K562 (cell line): ENCODE measurements around the gene PPP1CA. TPM values are rescaled to one million over a fixed set of nuclear protein-coding genes. Genes with fewer than 3 reads are reported as not detected.

Experiments used
- ARNT ChIP-seq, 2 experiments: fragments of 450-650 bp; IDR thresholded peaks; 2 replicates each; pipeline ENCODE4 v1.6.1; 2016; ENCODE audit warnings: mild to moderate bottlenecking in 1 of 2
- BRD4 ChIP-seq: fragments of 200-600 bp; sonication (generic); IDR thresholded peaks from 2 replicates; pipeline ENCODE4 v1.6.1; 2017; ENCODE audit warnings: inconsistent platforms
- CTCFL ChIP-seq: IDR thresholded peaks from 2 replicates; pipeline ENCODE4 v1.6.1; 2011; ENCODE audit warnings: borderline replicate concordance, low read depth, mild to moderate bottlenecking, moderate library complexity, low read length; ENCODE audit not compliant: insufficient read depth, poor library complexity, severe bottlenecking
- EP400 ChIP-seq: fragments of 450-650 bp; IDR thresholded peaks from 2 replicates; pipeline ENCODE4 v1.6.1; 2017; ENCODE audit warnings: antibody characterized with exemption, mild to moderate bottlenecking, moderate library complexity
- HDAC1 ChIP-seq, 2 experiments: fragments of 450-650 bp; IDR thresholded peaks; 2 replicates each; pipeline ENCODE4 v1.6.1; 2016 to 2017; ENCODE audit warnings: inconsistent platforms in 1 of 2, mild to moderate bottlenecking in 1 of 2, moderate library complexity in 1 of 2
- MAFF ChIP-seq: IDR thresholded peaks from 2 replicates; pipeline ENCODE4 v1.6.1; 2012; ENCODE audit warnings: low read length, improper control_type of control experiment
- MBD1 ChIP-seq: fragments of 250-450 bp; sonication (Bioruptor Pico); IDR thresholded peaks from 2 replicates; pipeline ENCODE4 v1.8.0; 2022; ENCODE audit warnings: inconsistent platforms
- NELFE ChIP-seq: IDR thresholded peaks from 2 replicates; pipeline ENCODE4 v1.6.1; 2011; ENCODE audit warnings: mild to moderate bottlenecking; ENCODE audit not compliant: insufficient read depth, insufficient read length
- PRMT5 ChIP-seq: sonication (generic); formaldehyde crosslinking; IDR thresholded peaks from 2 replicates; pipeline ENCODE4 v1.5.0; 2020; ENCODE audit warnings: missing genetic modification reagents
- RAD51 ChIP-seq: fragments of 450-650 bp; IDR thresholded peaks from 2 replicates; pipeline ENCODE4 v1.7.1; 2016; ENCODE audit warnings: low read depth, mild to moderate bottlenecking, borderline replicate concordance
- TAF7 ChIP-seq: fragments of 450-650 bp; IDR thresholded peaks from 2 replicates; pipeline ENCODE4 v1.6.1; 2016; ENCODE audit warnings: missing genetic modification characterization, missing compliant biosample characterization
- TFAM ChIP-seq: fragments of 250-450 bp; sonication (Bioruptor Pico); conservative IDR thresholded peaks from 2 replicates; pipeline ENCODE4 v1.5.0; 2021; ENCODE audit warnings: mild to moderate bottlenecking, moderate library complexity
- THRAP3 ChIP-seq: fragments of 450-650 bp; IDR thresholded peaks from 2 replicates; pipeline ENCODE4 v1.6.1; 2016; ENCODE audit warnings: mild to moderate bottlenecking, inconsistent platforms, borderline replicate concordance
- TRIM24 ChIP-seq, 2 experiments: fragments of 450-650 bp; IDR thresholded peaks; 2 replicates each; pipeline ENCODE4 v1.6.1; 2016
- ZFX ChIP-seq: sonication (generic); formaldehyde crosslinking; IDR thresholded peaks from 2 replicates; pipeline ENCODE4 v1.8.0; 2022; ENCODE audit warnings: mild to moderate bottlenecking, missing genetic modification reagents, moderate library complexity
- ZNF668 ChIP-seq: fragments of 250-450 bp; sonication (Bioruptor Pico); IDR thresholded peaks from 2 replicates; pipeline ENCODE4 v1.8.0; 2022; ENCODE audit warnings: mild to moderate bottlenecking, inconsistent platforms
- polyA plus RNA-seq, 8 experiments: library from polyadenylated mRNA; depleted of rRNA in 4 of 8; stranded (reverse) in 5 of 8; unstranded in 3 of 8; fragments of >200 nt; fragmentation: Nextera tagmentation in 2 of 8; fragmentation: Illumina TruSeq in 1 of 8; extraction: Ambion mirVana in 2 of 8; extraction: Trizol in 1 of 8; gene quantifications; 2 replicates each; pipeline versions ENCODE4 v1.2.1 to v1.2.3, GENCODE V29; 2011 to 2014; ENCODE audit warnings: inconsistent platforms in 1 of 8, missing spikeins in 1 of 8
- total RNA-seq, 7 experiments: library from RNA; depleted of rRNA in 6 of 7; stranded (reverse); fragments of >200 nt in 6 of 7; fragmentation: Illumina TruSeq in 2 of 7; extraction: Trizol in 2 of 7; gene quantifications; 2 replicates each; pipeline versions ENCODE4 v1.2.1 to v1.2.3, GENCODE V29; 2011 to 2021; ENCODE audit warnings: low replicate concordance in 1 of 7
- TF ChIP-seq, protein P1 (sequence below): fragments of 450-650 bp; IDR thresholded peaks from 2 replicates; pipeline ENCODE4 v1.7.1; 2018; ENCODE audit warnings: mild to moderate bottlenecking, low read depth; ENCODE audit not compliant: partially characterized antibody
- TF ChIP-seq, protein P2 (sequence below): fragments of 450-650 bp; formaldehyde crosslinking; IDR thresholded peaks from 2 replicates; pipeline ENCODE4 v1.4.0; 2022; ENCODE audit warnings: missing genetic modification characterization
- TF ChIP-seq, protein P3 (sequence below): fragments of 450-650 bp; IDR thresholded peaks from one replicate; pipeline ENCODE4 v1.6.1; 2018; ENCODE audit warnings: mild to moderate bottlenecking, moderate library complexity; ENCODE audit not compliant: partially characterized antibody

Gene PPP1CA
- total and polyA plus RNA-seq, 9 of the 15 experiments (the other 6 are each of a cell fraction or from before 2014, with no cell fraction given): 18.2 to 242 (median 188) TPM

DNA sequence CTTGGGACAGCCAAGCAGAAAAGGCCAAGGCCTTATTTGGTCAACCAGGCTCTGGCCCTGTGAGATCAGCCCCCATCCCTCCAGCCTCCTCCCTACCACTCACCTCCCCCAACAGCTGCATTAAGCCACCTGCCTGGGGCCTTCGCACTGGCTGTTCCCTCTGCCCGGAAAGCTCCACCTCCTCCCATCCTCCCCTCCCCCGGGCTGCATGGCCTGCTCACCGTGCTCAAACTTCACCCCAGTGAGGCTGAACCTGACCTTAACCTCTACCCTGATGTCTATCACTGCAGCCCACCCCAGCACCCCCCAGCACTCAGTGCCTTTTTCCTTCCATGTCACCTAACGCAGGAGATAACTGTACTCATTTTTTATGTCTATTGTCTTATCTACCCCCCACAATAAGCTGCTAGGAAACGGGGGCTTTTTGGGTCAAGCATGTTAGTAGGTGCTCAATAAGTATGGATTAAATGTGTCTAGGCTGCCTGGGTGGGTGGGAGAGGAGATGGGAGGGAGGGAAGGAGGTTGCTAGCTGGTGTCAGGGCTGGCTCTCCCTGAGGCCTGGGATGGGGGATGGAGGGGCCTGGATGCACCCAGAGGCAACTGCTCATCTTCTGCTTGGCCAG is 34.9 kb upstream of the PPP1CA start (continued):
- TF ChIP-seq HDAC1 (IDR thresholded peaks at IDR 0.05) (peak in 1 of 2 experiments; percentile 64; a peak in 1 of 4 replicates), MBD1 (no peak), MAFF (no peak), PRMT5 (no peak), ZFX (peak; percentile 40; the same call in 1 of the 2 replicates), RAD51 (no peak), ZNF668 (CRISPR knock-in tag) (no peak), BRD4 (no peak), CTCFL (no peak), TAF7 (no peak), TFAM (CRISPR knock-in tag) (no peak), EP400 (no peak; the same call in 1 of the 2 replicates), ARNT (IDR thresholded peaks at IDR 0.05) (peak; percentile 55 to 60; a peak in 2 of 4 replicates), THRAP3 (0 out of 2 replicates have a peak, but pooled peaks have one; percentile 34), TRIM24 (IDR thresholded peaks at IDR 0.05) (peak; percentile 53 to 66; a peak in 3 of 4 replicates), NELFE (no peak)
- TF ChIP-seq, protein P1, sequence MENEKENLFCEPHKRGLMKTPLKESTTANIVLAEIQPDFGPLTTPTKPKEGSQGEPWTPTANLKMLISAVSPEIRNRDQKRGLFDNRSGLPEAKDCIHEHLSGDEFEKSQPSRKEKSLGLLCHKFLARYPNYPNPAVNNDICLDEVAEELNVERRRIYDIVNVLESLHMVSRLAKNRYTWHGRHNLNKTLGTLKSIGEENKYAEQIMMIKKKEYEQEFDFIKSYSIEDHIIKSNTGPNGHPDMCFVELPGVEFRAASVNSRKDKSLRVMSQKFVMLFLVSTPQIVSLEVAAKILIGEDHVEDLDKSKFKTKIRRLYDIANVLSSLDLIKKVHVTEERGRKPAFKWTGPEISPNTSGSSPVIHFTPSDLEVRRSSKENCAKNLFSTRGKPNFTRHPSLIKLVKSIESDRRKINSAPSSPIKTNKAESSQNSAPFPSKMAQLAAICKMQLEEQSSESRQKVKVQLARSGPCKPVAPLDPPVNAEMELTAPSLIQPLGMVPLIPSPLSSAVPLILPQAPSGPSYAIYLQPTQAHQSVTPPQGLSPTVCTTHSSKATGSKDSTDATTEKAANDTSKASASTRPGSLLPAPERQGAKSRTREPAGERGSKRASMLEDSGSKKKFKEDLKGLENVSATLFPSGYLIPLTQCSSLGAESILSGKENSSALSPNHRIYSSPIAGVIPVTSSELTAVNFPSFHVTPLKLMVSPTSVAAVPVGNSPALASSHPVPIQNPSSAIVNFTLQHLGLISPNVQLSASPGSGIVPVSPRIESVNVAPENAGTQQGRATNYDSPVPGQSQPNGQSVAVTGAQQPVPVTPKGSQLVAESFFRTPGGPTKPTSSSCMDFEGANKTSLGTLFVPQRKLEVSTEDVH: peak; percentile 46
- TF ChIP-seq, protein P2, sequence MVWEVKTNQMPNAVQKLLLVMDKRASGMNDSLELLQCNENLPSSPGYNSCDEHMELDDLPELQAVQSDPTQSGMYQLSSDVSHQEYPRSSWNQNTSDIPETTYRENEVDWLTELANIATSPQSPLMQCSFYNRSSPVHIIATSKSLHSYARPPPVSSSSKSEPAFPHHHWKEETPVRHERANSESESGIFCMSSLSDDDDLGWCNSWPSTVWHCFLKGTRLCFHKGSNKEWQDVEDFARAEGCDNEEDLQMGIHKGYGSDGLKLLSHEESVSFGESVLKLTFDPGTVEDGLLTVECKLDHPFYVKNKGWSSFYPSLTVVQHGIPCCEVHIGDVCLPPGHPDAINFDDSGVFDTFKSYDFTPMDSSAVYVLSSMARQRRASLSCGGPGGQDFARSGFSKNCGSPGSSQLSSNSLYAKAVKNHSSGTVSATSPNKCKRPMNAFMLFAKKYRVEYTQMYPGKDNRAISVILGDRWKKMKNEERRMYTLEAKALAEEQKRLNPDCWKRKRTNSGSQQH (CRISPR knock-in tag): peak; percentile 63; the same call in 1 of the 2 replicates
- TF ChIP-seq, protein P3, sequence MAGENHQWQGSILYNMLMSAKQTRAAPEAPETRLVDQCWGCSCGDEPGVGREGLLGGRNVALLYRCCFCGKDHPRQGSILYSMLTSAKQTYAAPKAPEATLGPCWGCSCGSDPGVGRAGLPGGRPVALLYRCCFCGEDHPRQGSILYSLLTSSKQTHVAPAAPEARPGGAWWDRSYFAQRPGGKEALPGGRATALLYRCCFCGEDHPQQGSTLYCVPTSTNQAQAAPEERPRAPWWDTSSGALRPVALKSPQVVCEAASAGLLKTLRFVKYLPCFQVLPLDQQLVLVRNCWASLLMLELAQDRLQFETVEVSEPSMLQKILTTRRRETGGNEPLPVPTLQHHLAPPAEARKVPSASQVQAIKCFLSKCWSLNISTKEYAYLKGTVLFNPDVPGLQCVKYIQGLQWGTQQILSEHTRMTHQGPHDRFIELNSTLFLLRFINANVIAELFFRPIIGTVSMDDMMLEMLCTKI: no peak
